ENCODE results near the gene TFF2. TPM values are rescaled to one million over a fixed set of nuclear protein-coding genes. Genes with fewer than 3 reads are reported as not detected.

Gene TFF2
- total and polyA plus RNA-seq, 4 donors: 2.1 TPM; not detected in 3

DNA sequence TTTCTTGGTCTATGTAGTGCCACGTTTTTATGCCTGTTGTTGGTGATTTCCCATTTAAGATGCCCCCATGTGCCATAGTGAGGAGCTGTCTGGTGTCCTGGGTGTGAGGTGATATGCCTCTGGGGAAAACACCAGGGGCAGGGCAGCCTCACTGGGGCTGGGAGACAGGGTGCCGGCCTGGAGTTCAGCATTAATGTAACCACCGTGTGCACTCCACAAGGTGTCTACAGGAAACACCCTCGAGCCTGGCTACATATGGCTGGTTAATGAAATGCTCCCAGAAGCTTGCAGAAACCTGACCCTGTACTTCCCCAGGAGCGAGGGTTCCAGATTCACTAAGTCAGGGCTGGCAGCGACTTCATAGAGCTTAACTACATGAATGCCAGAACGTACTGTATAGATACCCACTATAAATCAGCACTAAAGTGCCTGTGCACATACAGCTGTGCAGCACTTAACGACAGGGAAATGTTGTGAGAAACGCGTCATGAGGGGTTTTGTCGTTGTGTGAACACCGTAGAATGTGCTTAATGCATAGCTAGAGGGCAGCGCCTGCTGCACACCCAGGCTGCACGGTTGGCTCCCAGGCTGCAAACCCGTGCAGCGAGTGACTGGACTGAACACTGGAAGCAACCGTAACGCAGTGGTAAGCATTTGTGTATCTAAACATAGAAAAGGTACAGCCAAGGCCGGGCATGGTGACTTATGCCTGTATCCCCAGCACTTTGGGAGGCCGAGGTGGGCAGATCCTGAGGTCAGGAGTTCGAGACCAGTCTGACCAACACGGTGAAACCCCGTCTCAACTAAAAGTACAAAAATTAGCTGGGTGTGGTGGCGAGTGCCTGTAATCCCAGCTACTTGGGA is 10.4 kb downstream of the TFF2 start:
- no peaks in the 10 kb centered on the region for H3K27me3 ChIP-seq (ENCODE audit: control insufficient read depth in 1 of 2, insufficient read depth in 2 of 2, low read length in 1 of 2)
- no peak for DNase-seq
- H3K36me3 ChIP-seq (ENCODE audit: control insufficient read depth in 1 of 2, insufficient read depth in 2 of 2, low read length in 1 of 2): no peaks in the 10 kb centered on the region
- ATAC-seq (ENCODE audit: low FRiP score): no peak
- no peak overlapping the region for H3K27ac ChIP-seq (ENCODE audit: low read depth in 1 of 2, low read length in 2 of 2)
- 68 to 72% methylated on average over 24 of the region's 24 CpGs for WGBS, 2 donors
- no peak overlapping the region for H3K4me3 ChIP-seq (ENCODE audit: low read length in 2 of 2)
- no peaks in the 10 kb centered on the region for H3K9me3 ChIP-seq (ENCODE audit: control insufficient read depth, low read length)
- intact Hi-C loops (cut with DNase I): no loop called here
- H3K4me1 ChIP-seq (ENCODE audit: control insufficient read depth in 1 of 2, insufficient read depth in 2 of 2, low read length in 2 of 2): no peaks in the 10 kb centered on the region

- ATAC-seq (ENCODE audit: low FRiP score) (no peak), DNase-seq (no peak)
- no peaks in the 10 kb centered on the region for H3K9me3 ChIP-seq (ENCODE audit: control insufficient read depth, low read length)
- WGBS, 2 donors: 90 to 94% methylated on average over 17 of the region's 17 CpGs
- H3K27ac ChIP-seq (ENCODE audit: low read depth in 1 of 2, low read length in 2 of 2): no peak overlapping the region
- H3K36me3 ChIP-seq (ENCODE audit: control insufficient read depth in 1 of 2, insufficient read depth in 2 of 2, low read length in 1 of 2): no peaks in the 10 kb centered on the region
- no peaks in the 10 kb centered on the region for H3K4me1 ChIP-seq (ENCODE audit: control insufficient read depth in 1 of 2, insufficient read depth in 2 of 2, low read length in 2 of 2)
- H3K27me3 ChIP-seq (ENCODE audit: control insufficient read depth in 1 of 2, insufficient read depth in 2 of 2, low read length in 1 of 2): no peaks in the 10 kb centered on the region
- H3K4me3 ChIP-seq (ENCODE audit: low read length in 2 of 2): no peak overlapping the region
- intact Hi-C loops (cut with DNase I): no loop called here
Observed at GRCh38 chr21:42338729-42339715, 11.8 kb downstream of the TFF2 start.

GRCh38 chr21:42337830-42338728 is 12.7 kb downstream of the TFF2 start:
- Histone ChIP-seq H3K4me3 (ENCODE audit: low read length in 2 of 2) (no peak overlapping the region), H3K27ac (ENCODE audit: low read depth in 1 of 2, low read length in 2 of 2) (no peak overlapping the region), H3K9me3 (ENCODE audit: control insufficient read depth, low read length) (no peaks in the 10 kb centered on the region), H3K36me3 (ENCODE audit: control insufficient read depth in 1 of 2, insufficient read depth in 2 of 2, low read length in 1 of 2) (no peaks in the 10 kb centered on the region), H3K27me3 (ENCODE audit: control insufficient read depth in 1 of 2, insufficient read depth in 2 of 2, low read length in 1 of 2) (no peaks in the 10 kb centered on the region), H3K4me1 (ENCODE audit: control insufficient read depth in 1 of 2, insufficient read depth in 2 of 2, low read length in 2 of 2) (no peaks in the 10 kb centered on the region)
- DNase-seq: peak in 1 of 2 donors; percentile 65
- 24 to 32% methylated on average over 23 of the region's 23 CpGs for WGBS, 2 donors
- ATAC-seq (ENCODE audit: low FRiP score): peak; percentile 54
- intact Hi-C loops (cut with DNase I): no loop called here

DNA sequence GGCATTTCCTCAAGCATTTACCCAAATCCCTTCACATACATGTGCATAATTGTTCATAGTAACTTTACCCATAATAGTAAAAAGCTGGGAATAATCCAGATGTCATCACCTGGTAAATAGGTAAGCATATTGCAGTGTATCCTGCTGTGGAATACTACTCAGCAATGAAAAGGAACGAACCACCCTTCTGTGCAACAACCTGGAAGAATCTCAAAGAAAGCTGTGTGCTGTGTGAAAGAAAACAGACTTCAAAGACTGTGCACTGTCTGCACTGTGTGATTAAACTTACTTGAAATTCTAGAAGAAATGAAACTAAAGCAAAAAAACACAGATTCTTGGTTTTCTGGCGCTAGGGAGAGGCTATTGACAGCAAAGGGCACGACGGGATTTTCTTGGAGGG is 13.5 kb downstream of the TFF2 start:
- Histone ChIP-seq H3K9me3 (ENCODE audit: control insufficient read depth, low read length) (peaks cover under 1% of the 10 kb centered on the region), H3K4me3 (ENCODE audit: low read length in 2 of 2) (no peak overlapping the region), H3K27ac (ENCODE audit: low read depth in 1 of 2, low read length in 2 of 2) (no peak overlapping the region), H3K27me3 (ENCODE audit: control insufficient read depth in 1 of 2, insufficient read depth in 2 of 2, low read length in 1 of 2) (no peaks in the 10 kb centered on the region), H3K4me1 (ENCODE audit: control insufficient read depth in 1 of 2, insufficient read depth in 2 of 2, low read length in 2 of 2) (no peaks in the 10 kb centered on the region), H3K36me3 (ENCODE audit: control insufficient read depth in 1 of 2, insufficient read depth in 2 of 2, low read length in 1 of 2) (no peaks in the 10 kb centered on the region)
- intact Hi-C loops (cut with DNase I): no loop called here
- 82 to 83% methylated on average over 4 of the region's 4 CpGs for WGBS, 2 donors
- DNase-seq: no peak
- ATAC-seq (ENCODE audit: low FRiP score): no peak

- intact Hi-C loops (cut with DNase I): no loop called here
- H3K27ac ChIP-seq (ENCODE audit: low read depth in 1 of 2, low read length in 2 of 2): no peak overlapping the region
- WGBS, 2 donors: 8 to 9% methylated on average over 10 of the region's 10 CpGs
- no peaks in the 10 kb centered on the region for H3K4me1 ChIP-seq (ENCODE audit: control insufficient read depth in 1 of 2, insufficient read depth in 2 of 2, low read length in 2 of 2)
- peaks cover 5% of the 10 kb centered on the region for H3K9me3 ChIP-seq (ENCODE audit: control insufficient read depth, low read length)
- H3K4me3 ChIP-seq (ENCODE audit: low read length in 2 of 2): no peak overlapping the region
- ATAC-seq (ENCODE audit: low FRiP score) (no peak), DNase-seq (no peak)
- no peaks in the 10 kb centered on the region for H3K27me3 ChIP-seq (ENCODE audit: control insufficient read depth in 1 of 2, insufficient read depth in 2 of 2, low read length in 1 of 2)
- no peaks in the 10 kb centered on the region for H3K36me3 ChIP-seq (ENCODE audit: control insufficient read depth in 1 of 2, insufficient read depth in 2 of 2, low read length in 1 of 2)
Observed at GRCh38 chr21:42336054-42336453, 14.7 kb downstream of the TFF2 start.

- Histone ChIP-seq H3K4me1 (ENCODE audit: control insufficient read depth in 1 of 2, insufficient read depth in 2 of 2, low read length in 2 of 2) (no peaks in the 10 kb centered on the region), H3K4me3 (ENCODE audit: low read length in 2 of 2) (no peak overlapping the region), H3K27me3 (ENCODE audit: control insufficient read depth in 1 of 2, insufficient read depth in 2 of 2, low read length in 1 of 2) (no peaks in the 10 kb centered on the region), H3K9me3 (ENCODE audit: control insufficient read depth, low read length) (peaks cover 5% of the 10 kb centered on the region), H3K27ac (ENCODE audit: low read depth in 1 of 2, low read length in 2 of 2) (no peak overlapping the region), H3K36me3 (ENCODE audit: control insufficient read depth in 1 of 2, insufficient read depth in 2 of 2, low read length in 1 of 2) (no peaks in the 10 kb centered on the region)
- ATAC-seq (ENCODE audit: low FRiP score): no peak
- 69 to 73% methylated on average over 5 of the region's 5 CpGs for WGBS, 2 donors
- DNase-seq: no peak
- intact Hi-C loops (cut with DNase I): no loop called here
Observed at GRCh38 chr21:42332557-42333317, 18.1 kb downstream of the TFF2 start.

GRCh38 chr21:42331660-42332059 is 19.1 kb downstream of the TFF2 start:
- Histone ChIP-seq H3K27me3 (ENCODE audit: control insufficient read depth in 1 of 2, insufficient read depth in 2 of 2, low read length in 1 of 2) (no peaks in the 10 kb centered on the region), H3K36me3 (ENCODE audit: control insufficient read depth in 1 of 2, insufficient read depth in 2 of 2, low read length in 1 of 2) (no peaks in the 10 kb centered on the region), H3K4me1 (ENCODE audit: control insufficient read depth in 1 of 2, insufficient read depth in 2 of 2, low read length in 2 of 2) (no peaks in the 10 kb centered on the region), H3K4me3 (ENCODE audit: low read length in 2 of 2) (no peak overlapping the region), H3K9me3 (ENCODE audit: control insufficient read depth, low read length) (peaks cover 5% of the 10 kb centered on the region), H3K27ac (ENCODE audit: low read depth in 1 of 2, low read length in 2 of 2) (no peak overlapping the region)
- intact Hi-C loops (cut with DNase I): no loop called here
- DNase-seq (no peak), ATAC-seq (ENCODE audit: low FRiP score) (no peak)
